HG03575 (cell line): Measurements from ENCODE around the gene CBLB.

ENCODE experiments used
- ATAC-seq: cut with Tn5 transposase; IDR thresholded peaks from one replicate; pipeline ENCODE4 v1.9.1; 2021; ENCODE audit not compliant: unreplicated experiment, insufficient number of reproducible peaks, low FRiP score; ENCODE audit errors: extremely low read depth

Gene CBLB

DNA sequence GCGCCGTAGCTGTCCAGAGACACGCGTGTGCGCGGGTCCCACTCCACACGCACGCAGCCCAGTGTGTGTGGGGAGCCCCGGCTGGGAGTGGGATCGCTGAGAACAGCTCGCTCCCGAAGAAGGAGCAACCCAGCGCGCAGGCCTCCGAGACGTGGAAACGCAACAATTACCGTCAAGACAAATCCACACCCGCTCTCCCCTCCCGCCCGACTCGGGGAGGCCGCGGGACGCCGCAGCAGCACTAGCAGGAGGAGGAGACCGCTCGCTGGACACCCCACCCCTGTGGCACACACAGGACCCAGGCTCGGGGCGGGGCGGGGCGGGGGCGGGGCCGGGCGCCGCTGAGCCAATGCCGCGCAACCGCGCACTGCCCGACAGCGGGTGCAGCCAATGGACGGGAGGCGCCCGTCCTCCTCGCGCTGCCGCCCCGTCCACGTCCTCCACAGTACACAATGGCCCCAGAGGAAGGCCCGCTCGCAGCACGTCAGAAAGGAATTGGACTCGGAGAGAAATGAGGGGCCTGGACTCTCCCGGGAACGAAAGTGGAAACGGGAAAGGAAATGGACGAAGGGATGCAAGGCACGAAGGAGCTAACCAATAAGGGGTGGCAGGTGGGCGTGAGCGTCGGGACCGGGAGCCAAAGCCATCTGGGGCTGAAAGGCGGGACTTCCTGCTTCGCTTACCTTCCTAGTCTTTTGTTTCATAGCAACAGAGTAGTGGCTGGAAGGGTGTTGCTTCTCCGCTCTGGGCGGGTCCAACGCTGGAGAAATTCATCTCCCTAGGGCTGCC lies at the start of gene CBLB:
TSS of gene CBLB (minus strand) at position 271 of the 789 bp plus-strand sequence. CDS start 1,435 bp downstream, outside the sequence.
- peak; percentile 52 for ATAC-seq

GRCh38 chr3:105916767-105917166 lies 48.0 kb upstream of the CBLB start:
- no peak for ATAC-seq

DNA sequence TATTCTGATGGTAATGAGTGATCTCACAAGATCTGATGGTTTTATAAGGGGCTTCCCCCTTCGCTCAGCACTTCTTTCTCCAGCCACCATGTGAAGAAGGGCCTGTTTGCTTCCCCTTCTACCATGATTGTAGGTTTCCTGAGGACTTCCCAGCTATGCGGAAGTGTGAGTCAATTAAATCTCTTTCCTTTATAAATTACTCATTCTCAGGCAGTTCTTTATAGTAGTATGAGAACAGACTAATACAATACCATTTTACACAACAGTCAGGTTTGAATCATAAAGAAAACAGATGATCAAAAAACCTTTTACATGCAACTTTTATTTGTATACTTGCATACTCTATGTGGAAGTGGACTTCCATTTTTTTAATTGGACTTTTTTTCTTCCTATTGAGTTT lies 46.7 kb upstream of the CBLB start:
- ATAC-seq = no peak

DNA sequence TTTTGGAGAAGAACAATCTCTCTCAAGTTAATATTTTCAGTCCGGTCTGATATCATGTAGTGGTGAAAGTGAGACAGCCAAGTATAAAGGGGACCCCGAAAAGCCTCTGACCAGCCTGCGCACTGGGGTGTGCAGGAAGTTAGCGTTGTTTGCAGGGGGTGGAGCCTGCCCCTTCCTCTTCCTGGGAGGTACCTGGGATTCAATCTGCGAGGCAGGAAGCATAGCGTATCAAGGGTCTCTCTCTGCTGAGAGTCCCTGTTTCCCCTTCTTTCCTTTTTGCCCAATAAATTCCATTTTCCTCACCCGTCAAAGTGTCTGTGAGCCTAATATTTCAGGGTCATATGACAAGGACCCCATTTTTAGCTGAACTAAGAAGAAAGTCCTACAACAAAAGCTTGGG lies 44.8 kb upstream of the CBLB start:
- ATAC-seq = no peak

DNA sequence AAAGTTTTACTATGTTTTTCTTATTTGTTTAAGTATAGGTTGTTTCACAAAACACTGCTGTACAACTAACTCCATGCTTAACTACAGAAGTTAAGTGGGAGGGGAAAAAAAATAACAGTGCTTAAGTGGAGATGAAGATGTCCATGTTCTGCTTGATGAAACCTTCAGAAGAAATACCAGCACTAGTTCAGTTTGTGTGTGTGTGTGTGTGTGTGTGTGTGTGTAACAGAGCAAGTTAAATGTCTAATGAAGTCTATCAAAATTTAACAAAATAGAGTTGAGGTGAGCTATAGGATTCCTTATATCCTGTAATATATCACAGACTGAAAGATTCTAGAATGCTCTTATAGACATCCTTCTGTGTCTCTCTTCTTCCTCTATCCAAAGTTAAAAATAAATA lies 44.1 kb upstream of the CBLB start:
- ATAC-seq = no peak

DNA sequence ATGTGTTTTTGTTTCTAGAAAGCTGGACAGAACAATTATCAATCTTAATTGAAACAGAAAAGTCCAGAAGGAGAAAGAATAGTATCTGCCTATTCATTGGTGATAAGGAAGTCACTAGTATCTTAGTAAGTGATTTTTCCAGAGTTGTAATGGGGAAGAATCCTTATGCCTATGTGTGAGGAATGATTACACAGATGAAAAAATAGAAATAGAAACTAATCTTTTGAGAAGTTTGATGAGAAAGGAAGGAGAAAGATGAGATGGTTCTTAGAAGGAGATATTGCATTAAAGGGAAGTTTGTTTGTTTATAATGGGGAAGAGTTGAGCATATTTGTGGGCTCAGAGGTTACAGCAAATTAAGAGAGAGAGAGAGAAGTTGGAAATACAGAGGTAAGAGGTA lies 42.7 kb upstream of the CBLB start:
- ATAC-seq = no peak

GRCh38 chr3:105907777-105908176 lies 39.0 kb upstream of the CBLB start:
- no peak for ATAC-seq

GRCh38 chr3:105906836-105907235 lies 38.0 kb upstream of the CBLB start:
- no peak for ATAC-seq

- no peak for ATAC-seq
Observed at GRCh38 chr3:105906345-105906744, 37.5 kb upstream of the CBLB start.

DNA sequence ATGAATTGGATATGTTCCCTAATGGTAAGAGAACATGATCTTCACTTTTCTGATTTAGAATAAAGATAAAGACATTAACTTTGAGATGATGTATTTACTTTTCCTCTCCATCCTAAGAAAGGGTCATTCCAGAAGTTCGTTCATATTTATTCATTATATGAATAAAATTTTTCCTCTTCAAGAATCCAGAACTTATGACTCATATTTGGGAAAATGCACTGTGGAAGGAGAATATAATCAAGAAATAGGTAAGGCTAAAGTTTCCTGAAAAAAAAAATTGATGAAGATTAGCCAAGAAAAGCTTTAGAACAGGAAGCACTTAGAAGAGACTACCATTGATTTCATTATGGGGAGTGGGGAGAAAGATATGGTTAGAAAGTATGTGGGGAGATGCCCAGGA lies 36.5 kb upstream of the CBLB start:
- no peak for ATAC-seq

DNA sequence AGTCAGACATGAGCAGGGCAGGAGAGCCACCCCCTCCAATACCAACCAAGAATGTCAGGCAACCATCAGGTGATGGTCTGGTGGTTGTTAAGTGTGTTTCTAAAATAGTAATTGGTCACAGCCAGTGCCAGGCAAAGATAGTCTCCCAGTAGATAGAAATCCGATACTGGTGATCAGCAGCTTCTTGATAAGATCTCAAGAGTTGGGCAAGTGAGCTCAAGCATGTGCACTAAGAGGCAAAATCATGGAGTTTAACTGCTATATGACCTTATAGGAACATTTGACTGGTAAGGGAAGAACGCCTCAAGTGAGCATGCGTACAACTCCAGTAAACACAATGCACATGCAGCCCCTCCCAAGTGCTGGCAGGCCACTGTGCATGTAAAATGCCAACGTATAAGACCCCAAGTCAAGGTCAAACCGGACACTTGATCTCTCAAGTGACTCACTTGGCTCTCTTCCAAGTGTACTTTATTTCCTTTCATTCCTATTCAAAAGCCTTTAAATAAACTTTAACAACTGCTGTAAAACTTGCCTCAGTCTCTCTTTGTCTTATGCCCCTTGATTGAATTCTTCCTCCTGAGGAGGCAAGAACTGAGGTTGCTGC lies 36.0 kb upstream of the CBLB start:
- ATAC-seq = no peak

GRCh38 chr3:105904251-105904650 lies 35.4 kb upstream of the CBLB start:
- ATAC-seq = no peak

GRCh38 chr3:105899516-105899915 lies 30.7 kb upstream of the CBLB start:
- ATAC-seq = no peak

- ATAC-seq = no peak
Observed at GRCh38 chr3:105891101-105891500, 22.3 kb upstream of the CBLB start.

- ATAC-seq = no peak
Observed at GRCh38 chr3:105888621-105889579, 20.1 kb upstream of the CBLB start.

DNA sequence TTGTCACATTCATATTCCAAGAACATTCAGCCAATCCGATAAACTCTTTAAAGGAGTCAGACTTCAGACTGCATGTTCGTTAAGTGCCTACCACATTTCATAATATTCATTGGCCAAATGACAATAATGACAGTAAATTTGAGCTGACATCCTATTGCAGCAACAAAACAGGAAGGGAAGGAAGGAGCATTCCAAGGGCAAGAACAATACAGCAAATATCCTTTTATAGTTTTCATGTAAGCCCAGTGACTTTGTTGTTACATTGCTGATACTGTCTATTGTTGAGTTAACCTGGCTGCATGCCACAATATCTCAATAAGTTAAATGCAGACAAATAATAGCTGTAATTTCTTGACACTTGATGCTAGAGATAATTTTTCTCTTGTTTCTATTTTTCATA lies 16.4 kb upstream of the CBLB start:
- no peak for ATAC-seq

DNA sequence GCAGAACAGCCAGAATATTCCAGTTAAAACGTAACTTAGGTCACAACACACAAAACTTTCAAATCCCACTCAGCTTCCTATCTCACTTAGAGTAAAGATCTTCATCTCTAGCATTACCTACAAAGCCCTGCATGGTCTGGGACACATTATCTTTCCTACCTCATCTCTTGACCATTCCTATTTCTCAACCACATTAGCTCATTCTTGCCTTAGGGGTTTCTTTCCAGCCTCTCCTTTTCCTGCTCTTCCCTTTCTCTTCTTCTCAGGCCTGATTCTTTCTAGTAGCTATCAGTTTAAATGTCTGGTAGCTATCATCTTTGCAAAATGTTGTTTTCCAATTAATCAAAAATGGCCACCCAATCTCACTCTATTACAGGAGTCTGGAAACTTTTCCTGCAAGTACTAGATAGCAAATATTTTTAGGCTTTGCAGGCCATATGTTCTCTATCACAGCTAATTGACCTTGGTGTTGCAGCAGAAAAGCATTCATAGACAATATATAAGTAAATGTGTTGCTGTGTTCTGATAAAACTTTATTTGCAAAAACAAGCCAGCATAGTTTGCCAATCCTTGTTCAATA lies 15.1 kb upstream of the CBLB start:
- no peak for ATAC-seq

DNA sequence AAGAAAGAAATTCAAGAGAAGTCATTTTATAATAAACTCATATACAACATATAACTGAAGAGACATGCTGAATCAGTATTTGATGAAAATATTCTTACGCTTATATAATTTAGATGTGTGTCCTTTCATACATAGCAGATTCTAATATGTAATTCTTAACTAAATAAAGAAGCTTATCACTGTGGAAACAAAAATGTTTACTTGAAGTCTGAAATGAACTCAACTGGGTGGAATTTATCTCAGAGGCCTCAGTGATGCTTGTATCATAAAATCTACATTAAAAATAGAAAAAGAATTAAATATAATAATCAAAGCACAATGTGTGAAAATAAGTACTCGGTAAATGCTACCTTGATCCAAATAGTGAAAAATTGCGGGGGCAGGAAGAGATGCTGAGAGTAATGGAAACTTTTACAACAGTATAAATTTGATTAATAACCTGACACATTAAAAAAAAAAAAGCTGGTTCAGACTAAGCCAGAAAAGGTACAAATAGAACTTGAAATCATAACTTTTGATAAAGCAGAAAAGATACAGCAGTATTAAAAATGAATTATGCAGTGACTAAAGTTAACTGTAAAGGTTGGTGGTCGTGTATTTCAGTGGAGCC lies 12.0 kb upstream of the CBLB start:
- no peak for ATAC-seq

DNA sequence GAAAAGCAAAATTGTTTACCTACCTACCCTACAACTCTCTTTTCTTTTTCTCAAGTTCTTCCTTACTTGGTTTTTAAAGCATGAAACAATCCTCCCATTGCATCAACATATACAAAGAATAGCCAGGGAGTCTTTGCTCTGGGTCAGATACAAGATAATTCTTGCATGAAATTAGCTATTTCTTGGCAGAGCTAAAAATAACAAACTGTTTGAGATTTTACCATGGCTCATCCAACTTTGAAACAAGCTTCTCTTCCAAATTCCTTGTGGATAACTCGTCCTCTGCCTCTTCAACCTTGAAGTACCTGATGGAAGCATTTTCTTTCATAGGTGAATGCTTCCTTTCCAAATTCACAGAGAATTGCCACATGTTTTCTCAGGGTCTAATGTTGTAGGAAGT lies 9.2 kb upstream of the CBLB start:
- no peak for ATAC-seq
